Adrenal gland (tissue), 5 donors: ENCODE results near the gene PHLDA1.

Experiments
- POLR2A ChIP-seq, 2 donors: fragments of 450-650 bp; IDR thresholded peaks; one replicate each; pipeline ENCODE4 v1.6.1; 2017; ENCODE audit warnings: antibody characterized with exemption in 2 of 2, mild to moderate bottlenecking in 2 of 2, moderate library complexity in 1 of 2
- TF ChIP-seq, protein P1 (sequence below), 6 experiments: fragments of 450-650 bp in 4 of 6; fragments of 200-600 bp in 2 of 6; sonication (generic) in 1 of 6; IDR thresholded peaks; 1 replicate in 5 of 6; 2 replicates in 1 of 6; pipeline versions ENCODE4 v1.5.1 to v1.8.0; 2016 to 2021; ENCODE audit warnings: antibody characterized with exemption in 6 of 6, mild to moderate bottlenecking in 2 of 6, moderate library complexity in 1 of 6
- donor health status: DM: no; HTN: no; CAD: no.

DNA sequence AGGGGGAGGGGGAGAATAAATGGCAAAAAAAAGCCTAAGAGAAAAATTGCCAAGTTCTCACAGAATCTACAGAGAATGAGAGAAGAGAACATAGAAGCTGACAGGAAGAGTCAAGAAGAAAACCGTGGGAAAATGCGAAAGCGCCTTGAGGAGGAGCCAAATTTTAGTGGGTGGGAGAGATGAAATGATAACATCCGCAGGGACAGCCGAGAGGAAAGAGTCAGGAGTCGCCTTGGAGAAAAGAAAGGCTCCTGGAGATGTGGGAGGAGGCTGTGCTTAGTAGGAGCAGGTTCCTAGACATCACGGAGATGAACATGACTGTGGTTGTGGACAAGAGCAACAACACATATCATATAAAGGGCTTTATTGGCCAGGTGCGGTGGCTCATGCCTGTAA is 49.4 kb downstream of the PHLDA1 start:
- no peak for TF ChIP-seq POLR2A (IDR thresholded peaks at IDR 0.05)
- TF ChIP-seq, protein P1, sequence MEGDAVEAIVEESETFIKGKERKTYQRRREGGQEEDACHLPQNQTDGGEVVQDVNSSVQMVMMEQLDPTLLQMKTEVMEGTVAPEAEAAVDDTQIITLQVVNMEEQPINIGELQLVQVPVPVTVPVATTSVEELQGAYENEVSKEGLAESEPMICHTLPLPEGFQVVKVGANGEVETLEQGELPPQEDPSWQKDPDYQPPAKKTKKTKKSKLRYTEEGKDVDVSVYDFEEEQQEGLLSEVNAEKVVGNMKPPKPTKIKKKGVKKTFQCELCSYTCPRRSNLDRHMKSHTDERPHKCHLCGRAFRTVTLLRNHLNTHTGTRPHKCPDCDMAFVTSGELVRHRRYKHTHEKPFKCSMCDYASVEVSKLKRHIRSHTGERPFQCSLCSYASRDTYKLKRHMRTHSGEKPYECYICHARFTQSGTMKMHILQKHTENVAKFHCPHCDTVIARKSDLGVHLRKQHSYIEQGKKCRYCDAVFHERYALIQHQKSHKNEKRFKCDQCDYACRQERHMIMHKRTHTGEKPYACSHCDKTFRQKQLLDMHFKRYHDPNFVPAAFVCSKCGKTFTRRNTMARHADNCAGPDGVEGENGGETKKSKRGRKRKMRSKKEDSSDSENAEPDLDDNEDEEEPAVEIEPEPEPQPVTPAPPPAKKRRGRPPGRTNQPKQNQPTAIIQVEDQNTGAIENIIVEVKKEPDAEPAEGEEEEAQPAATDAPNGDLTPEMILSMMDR (IDR thresholded peaks at IDR 0.05): no peak
